ENCODE results near the gene HP1BP3. TPM values are rescaled to one million over a fixed set of nuclear protein-coding genes. Genes with fewer than 3 reads are reported as not detected.

The HP1BP3 gene
- total RNA-seq, 2 donors from 2014 or later, result 156 to 252 TPM

DNA sequence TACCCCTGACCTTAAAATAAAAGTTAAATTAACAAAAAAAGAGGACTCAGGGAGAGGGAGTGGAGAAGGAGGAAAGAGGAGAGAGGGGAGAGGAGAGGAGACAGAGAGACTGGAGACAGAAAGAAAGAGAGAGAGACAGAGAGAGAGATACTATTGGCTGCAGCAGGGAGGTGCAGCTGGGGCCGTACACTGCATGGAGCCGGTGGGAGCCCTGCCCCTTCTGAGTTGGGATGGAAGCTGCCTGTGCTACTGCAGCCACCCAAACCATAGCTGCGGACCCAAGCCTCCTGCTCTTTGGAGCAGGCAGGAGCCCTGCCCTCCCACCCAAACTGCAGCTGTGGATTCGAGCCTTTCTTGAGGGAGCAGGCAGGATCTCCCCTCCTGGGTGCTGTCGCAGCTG lies 32.7 kb upstream of the HP1BP3 start:
- WGBS, result 85% methylated on average over 5 of the region's 5 CpGs
- no peak for DNase-seq (ENCODE audit: low spot score)
- Histone ChIP-seq H3K36me3 (no peaks in the 10 kb centered on the region), H3K4me1 (replicated peaks) (no peaks in the 10 kb centered on the region), H3K27ac (no peak overlapping the region), H3K9me3 (no peaks in the 10 kb centered on the region), H3K4me3 (no peak overlapping the region), H3K27me3 (replicated peaks; ENCODE audit: insufficient read depth) (no peaks in the 10 kb centered on the region)
- TF ChIP-seq POLR2AphosphoS5 (IDR thresholded peaks at IDR 0.05), result no peak
- no peak for TF ChIP-seq POLR2A (IDR thresholded peaks at IDR 0.05)
- TF ChIP-seq, protein P1, sequence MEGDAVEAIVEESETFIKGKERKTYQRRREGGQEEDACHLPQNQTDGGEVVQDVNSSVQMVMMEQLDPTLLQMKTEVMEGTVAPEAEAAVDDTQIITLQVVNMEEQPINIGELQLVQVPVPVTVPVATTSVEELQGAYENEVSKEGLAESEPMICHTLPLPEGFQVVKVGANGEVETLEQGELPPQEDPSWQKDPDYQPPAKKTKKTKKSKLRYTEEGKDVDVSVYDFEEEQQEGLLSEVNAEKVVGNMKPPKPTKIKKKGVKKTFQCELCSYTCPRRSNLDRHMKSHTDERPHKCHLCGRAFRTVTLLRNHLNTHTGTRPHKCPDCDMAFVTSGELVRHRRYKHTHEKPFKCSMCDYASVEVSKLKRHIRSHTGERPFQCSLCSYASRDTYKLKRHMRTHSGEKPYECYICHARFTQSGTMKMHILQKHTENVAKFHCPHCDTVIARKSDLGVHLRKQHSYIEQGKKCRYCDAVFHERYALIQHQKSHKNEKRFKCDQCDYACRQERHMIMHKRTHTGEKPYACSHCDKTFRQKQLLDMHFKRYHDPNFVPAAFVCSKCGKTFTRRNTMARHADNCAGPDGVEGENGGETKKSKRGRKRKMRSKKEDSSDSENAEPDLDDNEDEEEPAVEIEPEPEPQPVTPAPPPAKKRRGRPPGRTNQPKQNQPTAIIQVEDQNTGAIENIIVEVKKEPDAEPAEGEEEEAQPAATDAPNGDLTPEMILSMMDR (IDR thresholded peaks at IDR 0.05), result no peak
- intact Hi-C loops (cut with DNase I), result no loop called here

DNA sequence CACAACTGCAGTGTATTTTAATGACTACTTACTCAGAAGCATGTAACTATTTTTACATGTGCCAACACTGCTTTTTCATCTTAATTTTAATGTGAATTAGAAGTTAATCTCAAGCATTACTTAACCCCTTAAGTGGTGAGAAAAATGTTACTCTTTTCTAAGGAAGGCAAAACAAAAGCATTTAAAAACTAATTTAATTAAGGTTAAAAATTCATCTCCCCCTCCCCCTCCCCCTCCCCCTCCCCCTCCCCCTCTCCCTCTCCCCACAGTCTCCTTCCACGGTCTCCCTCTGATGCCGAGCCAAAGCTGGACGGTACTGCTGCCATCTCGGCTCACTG lies 27.4 kb upstream of the HP1BP3 start:
- DNase-seq (ENCODE audit: low spot score), result no peak
- H3K9me3 ChIP-seq, result no peaks in the 10 kb centered on the region
- no peaks in the 10 kb centered on the region for H3K4me1 ChIP-seq (replicated peaks)
- WGBS, result 59% methylated on average over 3 of the region's 4 CpGs
- intact Hi-C loops (cut with DNase I), result no loop called here
- no peaks in the 10 kb centered on the region for H3K27me3 ChIP-seq (replicated peaks; ENCODE audit: insufficient read depth)
- no peak overlapping the region for H3K27ac ChIP-seq
- no peaks in the 10 kb centered on the region for H3K36me3 ChIP-seq
- TF ChIP-seq POLR2AphosphoS5 (IDR thresholded peaks at IDR 0.05), result no peak
- H3K4me3 ChIP-seq, result no peak overlapping the region

DNA sequence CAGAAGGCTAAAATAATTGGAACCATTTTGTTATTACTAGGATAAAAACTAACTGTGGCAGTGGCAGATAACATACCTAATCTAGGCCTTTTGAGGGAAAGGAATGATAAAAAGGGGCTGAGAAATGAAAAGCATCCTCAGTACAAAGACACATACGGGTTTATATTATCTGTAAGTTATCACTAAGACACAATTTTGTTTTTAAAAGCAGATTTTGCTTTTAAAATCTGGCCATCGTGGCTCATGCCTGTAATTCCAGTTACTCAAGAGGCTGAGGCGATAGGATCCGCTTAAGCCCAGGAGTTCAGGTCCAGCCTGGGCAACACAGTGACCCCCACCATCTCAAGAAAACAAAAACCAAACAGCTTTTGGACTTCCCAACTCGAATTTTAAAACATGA lies 24.8 kb upstream of the HP1BP3 start:
- WGBS, result 85% methylated on average over 5 of the region's 5 CpGs
- TF ChIP-seq POLR2A (IDR thresholded peaks at IDR 0.05) (no peak), POLR2AphosphoS5 (IDR thresholded peaks at IDR 0.05) (no peak)
- TF ChIP-seq, protein P1 (IDR thresholded peaks at IDR 0.05), result no peak

DNA sequence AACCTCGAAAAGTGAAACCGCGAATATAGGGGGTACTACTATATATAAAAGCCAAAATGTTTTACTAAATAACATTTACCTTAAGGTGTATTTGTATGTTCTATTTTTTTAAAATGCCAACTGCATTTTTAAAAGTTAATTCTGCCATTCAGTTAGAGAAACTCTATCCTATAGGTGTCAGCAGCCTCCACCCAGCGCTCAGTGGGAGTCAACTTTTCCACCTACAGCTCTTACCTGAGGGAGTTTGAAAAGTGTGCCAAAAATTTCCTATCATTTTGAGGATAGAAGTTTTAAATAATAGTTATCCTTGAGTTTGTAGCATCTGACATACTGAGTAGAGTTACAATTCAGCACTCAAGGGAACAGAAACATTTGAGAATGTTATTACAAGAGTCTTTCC lies 6.1 kb upstream of the HP1BP3 start:
- H3K27ac ChIP-seq, result no peak overlapping the region
- no peaks in the 10 kb centered on the region for H3K36me3 ChIP-seq
- H3K4me1 ChIP-seq (replicated peaks), result no peaks in the 10 kb centered on the region
- no peak for DNase-seq (ENCODE audit: low spot score)
- WGBS, result 98% methylated on average over 4 of the region's 4 CpGs
- TF ChIP-seq, protein P1 (IDR thresholded peaks at IDR 0.05), result no peak
- TF ChIP-seq POLR2AphosphoS5 (IDR thresholded peaks at IDR 0.05), result no peak
- no peak for TF ChIP-seq POLR2A (IDR thresholded peaks at IDR 0.05)
- no peaks in the 10 kb centered on the region for H3K27me3 ChIP-seq (replicated peaks; ENCODE audit: insufficient read depth)
- no peaks in the 10 kb centered on the region for H3K9me3 ChIP-seq
- no peak overlapping the region for H3K4me3 ChIP-seq
- intact Hi-C loops (cut with DNase I), result no loop called here

More for the DNA sequence above, 24.8 kb upstream of the HP1BP3 start:
- Histone ChIP-seq H3K36me3 (no peaks in the 10 kb centered on the region), H3K9me3 (no peaks in the 10 kb centered on the region), H3K4me1 (replicated peaks) (no peaks in the 10 kb centered on the region), H3K27me3 (replicated peaks; ENCODE audit: insufficient read depth) (no peaks in the 10 kb centered on the region), H3K4me3 (no peak overlapping the region), H3K27ac (no peak overlapping the region)
- no peak for DNase-seq (ENCODE audit: low spot score)
- intact Hi-C loops (cut with DNase I), result no loop called here

DNA sequence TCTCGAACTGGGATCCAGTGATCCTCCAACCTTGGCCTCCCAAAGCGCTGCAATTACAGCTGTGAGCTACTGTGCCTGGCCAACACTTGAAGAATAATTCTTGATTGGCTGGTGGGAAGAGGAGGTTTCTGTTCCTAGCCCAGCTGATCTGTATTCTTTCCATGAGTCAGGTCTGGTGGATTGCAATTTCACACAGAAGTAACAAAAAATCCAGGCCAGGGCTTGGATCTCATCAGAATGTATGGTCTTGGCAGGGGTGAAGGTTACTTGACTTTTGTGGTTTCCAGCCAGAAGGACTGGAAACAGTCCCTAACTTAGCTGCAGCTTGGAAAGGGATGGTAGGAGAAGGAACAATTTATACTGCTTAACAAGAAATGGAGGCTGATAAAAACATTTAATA lies 5.1 kb upstream of the HP1BP3 start:
- no peak for DNase-seq (ENCODE audit: low spot score)
- no peaks in the 10 kb centered on the region for H3K27me3 ChIP-seq (replicated peaks; ENCODE audit: insufficient read depth)
- no peaks in the 10 kb centered on the region for H3K9me3 ChIP-seq
- H3K4me1 ChIP-seq (replicated peaks), result no peaks in the 10 kb centered on the region
- WGBS, result 94% methylated on average over 2 of the region's 2 CpGs
- no peaks in the 10 kb centered on the region for H3K36me3 ChIP-seq
- no peak overlapping the region for H3K4me3 ChIP-seq
- H3K27ac ChIP-seq, result no peak overlapping the region
- intact Hi-C loops (cut with DNase I), result no loop called here
- TF ChIP-seq, protein P1 (IDR thresholded peaks at IDR 0.05), result no peak
- TF ChIP-seq POLR2A (IDR thresholded peaks at IDR 0.05), result no peak
- TF ChIP-seq POLR2AphosphoS5 (IDR thresholded peaks at IDR 0.05), result no peak
